Sigmoid colon (tissue), 7 donors: ENCODE results near the gene DENND2A. TPM values are rescaled to one million over a fixed set of nuclear protein-coding genes. Genes with fewer than 3 reads are reported as not detected.

ENCODE experiments used
- DNase-seq: peaks from one replicate; pipeline ENCODE4 v3.0.0-alpha.2; 2019
- H3K27ac ChIP-seq, 4 donors: fragments of 200-600 bp; sonication (generic); one replicate each; pipeline ENCODE4 v1.5.1; 2016 to 2019; ENCODE audit warnings: mild to moderate bottlenecking in 1 of 4
- H3K27me3 ChIP-seq, 3 donors: fragments of 200-600 bp; sonication (generic); one replicate each; pipeline ENCODE4 v1.5.1; 2019; ENCODE audit warnings: mild to moderate bottlenecking in 1 of 3
- H3K36me3 ChIP-seq, 4 donors: fragments of 200-600 bp; sonication (generic); one replicate each; pipeline ENCODE4 v1.5.1; 2016 to 2019
- H3K4me1 ChIP-seq, 4 donors: fragments of 200-600 bp; sonication (generic); one replicate each; pipeline ENCODE4 v1.5.1; 2017 to 2019
- H3K4me3 ChIP-seq, 4 donors: fragments of 200-600 bp; sonication (generic); one replicate each; pipeline ENCODE4 v1.5.1; 2017 to 2019; ENCODE audit warnings: mild to moderate bottlenecking in 2 of 4, moderate library complexity in 1 of 4
- H3K9me3 ChIP-seq, 4 donors: fragments of 200-600 bp in 3 of 4; sonication (generic) in 3 of 4; one replicate each; pipeline versions ENCODE4 v1.5.1 to v1.6.1; 2013 to 2019
- EP300 ChIP-seq, 4 donors: sonication (generic); formaldehyde crosslinking; IDR thresholded peaks; one replicate each; pipeline ENCODE4 v1.6.1; 2017; ENCODE audit warnings: antibody characterized with exemption in 4 of 4
- POLR2A ChIP-seq, 2 donors: fragments of 450-650 bp; IDR thresholded peaks; one replicate each; pipeline ENCODE4 v1.6.1; 2016; ENCODE audit warnings: antibody characterized with exemption in 2 of 2, mild to moderate bottlenecking in 2 of 2, moderate library complexity in 2 of 2
- POLR2AphosphoS5 ChIP-seq, 4 donors: sonication (generic); formaldehyde crosslinking; IDR thresholded peaks; one replicate each; pipeline ENCODE4 v1.6.1; 2017; ENCODE audit warnings: antibody characterized with exemption in 4 of 4
- WGBS, 2 donors: extraction: QIAGEN DNeasy Blood & Tissue Kit; methylation state at CpG; one replicate each; pipeline ENCODE4 v1.1.7; 2013; 5-methylcytosine and 5-hydroxymethylcytosine counted together
- intact Hi-C: fragments of 100-400 bp; cut with DNase I; formaldehyde crosslinking; loops from one replicate; pipeline ENCODE4 v1.15.1; 2023
- polyA plus RNA-seq, 3 donors: library from polyadenylated mRNA; stranded (reverse); fragments of 200-250 nt; gene quantifications; one replicate each; pipeline ENCODE4 v1.2.3, GENCODE V29; 2013
- total RNA-seq, 4 donors: library from RNA; depleted of rRNA; stranded (reverse); fragments of >200 nt; gene quantifications; one replicate each; pipeline ENCODE4 v1.1.0, GENCODE V29; 2016
- TF ChIP-seq, protein P1 (sequence below), 4 experiments: fragments of 450-650 bp in 3 of 4; fragments of 200-600 bp in 1 of 4; IDR thresholded peaks; one replicate each; pipeline ENCODE4 v1.5.1; 2016 to 2019; ENCODE audit warnings: antibody characterized with exemption in 4 of 4, mild to moderate bottlenecking in 3 of 4, moderate library complexity in 2 of 4
- donor health status: healthy with polysubstance abuse.
- donor health status: Bipolar disorder and iron deficiency.
- donor health status: healthy.

Gene DENND2A
- total and polyA plus RNA-seq, 7 donors, result 6.2 to 38.8 (median 11.4) TPM

DNA sequence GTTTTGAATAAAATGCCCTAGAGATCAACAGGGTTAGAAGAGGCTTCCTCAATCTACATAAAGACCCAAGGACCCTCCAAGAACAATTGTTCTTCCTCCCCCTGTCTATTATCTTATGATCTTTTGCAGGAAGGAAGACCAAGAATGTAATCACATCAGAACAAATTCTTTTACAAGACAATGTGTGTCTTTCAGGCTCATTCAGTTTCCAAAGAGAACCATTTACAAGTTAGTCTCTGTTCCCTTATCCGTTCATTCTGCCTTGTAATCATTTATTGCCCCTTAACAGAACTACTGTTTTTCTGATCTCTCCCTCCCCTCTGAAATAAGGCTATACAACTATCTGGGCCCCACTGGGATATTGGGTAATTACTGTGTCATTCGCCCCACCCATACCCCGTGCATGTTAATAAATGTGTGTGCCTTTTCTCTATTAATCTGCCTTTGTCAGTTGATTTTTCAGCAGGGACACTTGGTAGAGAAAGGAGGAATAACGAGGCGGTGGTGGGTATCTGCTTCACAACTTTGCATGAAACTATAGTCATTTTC lies 155.6 kb downstream of the DENND2A start:
- intact Hi-C loops, result no loop called here
- no peak overlapping the region for H3K27ac ChIP-seq
- H3K36me3 ChIP-seq, result no peaks in the 10 kb centered on the region
- H3K4me1 ChIP-seq, result no peaks in the 10 kb centered on the region
- no peak overlapping the region for H3K4me3 ChIP-seq
- no peak for DNase-seq
- no peaks in the 10 kb centered on the region for H3K27me3 ChIP-seq
- no peaks in the 10 kb centered on the region for H3K9me3 ChIP-seq
- WGBS, 2 donors, result 24 to 60% methylated on average over 5 of the region's 5 CpGs
- TF ChIP-seq EP300 (IDR thresholded peaks at IDR 0.05), result no peak
- no peak for TF ChIP-seq POLR2AphosphoS5 (IDR thresholded peaks at IDR 0.05)

DNA sequence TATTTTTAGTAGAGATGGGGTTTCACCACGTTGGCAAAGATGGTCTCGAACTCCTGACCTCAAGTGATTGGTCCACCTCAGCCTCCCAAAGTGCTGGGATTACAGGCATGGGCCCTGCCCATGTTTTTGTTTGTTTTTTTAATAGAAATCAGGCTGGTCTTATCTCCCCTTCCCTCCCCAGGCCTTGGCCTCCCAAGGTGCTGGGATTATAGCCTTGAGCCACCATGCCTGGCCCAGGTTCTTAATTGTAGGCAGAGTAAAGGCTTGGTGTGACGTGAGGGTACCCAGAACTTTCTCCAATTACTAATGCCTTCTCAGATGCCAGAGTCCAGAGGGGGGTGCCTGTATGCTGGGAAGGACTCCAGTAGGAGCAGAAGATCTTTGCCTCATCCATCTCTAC lies 156.1 kb downstream of the DENND2A start:
- 85 to 89% methylated on average over 3 of the region's 3 CpGs for WGBS, 2 donors
- Histone ChIP-seq H3K27me3 (no peaks in the 10 kb centered on the region), H3K4me3 (no peak overlapping the region), H3K36me3 (no peaks in the 10 kb centered on the region), H3K4me1 (peaks cover 0 to 4% (median 2%) of the 10 kb centered on the region in 4 donors), H3K27ac (no peak overlapping the region), H3K9me3 (no peaks in the 10 kb centered on the region)
- DNase-seq, result no peak
- intact Hi-C loops, result no loop called here
- TF ChIP-seq, protein P1, sequence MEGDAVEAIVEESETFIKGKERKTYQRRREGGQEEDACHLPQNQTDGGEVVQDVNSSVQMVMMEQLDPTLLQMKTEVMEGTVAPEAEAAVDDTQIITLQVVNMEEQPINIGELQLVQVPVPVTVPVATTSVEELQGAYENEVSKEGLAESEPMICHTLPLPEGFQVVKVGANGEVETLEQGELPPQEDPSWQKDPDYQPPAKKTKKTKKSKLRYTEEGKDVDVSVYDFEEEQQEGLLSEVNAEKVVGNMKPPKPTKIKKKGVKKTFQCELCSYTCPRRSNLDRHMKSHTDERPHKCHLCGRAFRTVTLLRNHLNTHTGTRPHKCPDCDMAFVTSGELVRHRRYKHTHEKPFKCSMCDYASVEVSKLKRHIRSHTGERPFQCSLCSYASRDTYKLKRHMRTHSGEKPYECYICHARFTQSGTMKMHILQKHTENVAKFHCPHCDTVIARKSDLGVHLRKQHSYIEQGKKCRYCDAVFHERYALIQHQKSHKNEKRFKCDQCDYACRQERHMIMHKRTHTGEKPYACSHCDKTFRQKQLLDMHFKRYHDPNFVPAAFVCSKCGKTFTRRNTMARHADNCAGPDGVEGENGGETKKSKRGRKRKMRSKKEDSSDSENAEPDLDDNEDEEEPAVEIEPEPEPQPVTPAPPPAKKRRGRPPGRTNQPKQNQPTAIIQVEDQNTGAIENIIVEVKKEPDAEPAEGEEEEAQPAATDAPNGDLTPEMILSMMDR (IDR thresholded peaks at IDR 0.05), result no peak
- TF ChIP-seq EP300 (IDR thresholded peaks at IDR 0.05) (no peak), POLR2AphosphoS5 (IDR thresholded peaks at IDR 0.05) (no peak), POLR2A (IDR thresholded peaks at IDR 0.05) (no peak)

DNA sequence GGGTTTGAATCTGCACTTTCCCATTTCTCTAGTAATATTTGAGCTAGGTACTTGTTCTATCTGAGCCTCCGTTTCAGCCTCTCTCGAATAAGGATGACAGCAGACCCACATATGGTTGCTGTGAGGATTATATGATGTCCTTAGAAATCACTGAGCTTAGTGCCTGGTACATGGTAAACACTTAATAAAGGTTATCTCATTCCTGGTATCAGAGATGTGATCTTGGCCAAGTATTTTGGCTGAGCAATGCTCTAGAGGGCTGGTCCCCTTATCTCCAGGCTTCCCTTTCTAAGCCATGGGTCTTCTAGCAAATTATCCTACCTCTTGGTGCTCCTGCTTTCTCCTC lies 160.9 kb downstream of the DENND2A start:
- H3K27ac ChIP-seq, result peak overlapping the region; percentile 87 to 96 (median 90)
- no peak for TF ChIP-seq POLR2AphosphoS5 (IDR thresholded peaks at IDR 0.05)
- no peak for TF ChIP-seq EP300 (IDR thresholded peaks at IDR 0.05)
- TF ChIP-seq, protein P1 (IDR thresholded peaks at IDR 0.05), result no peak
- TF ChIP-seq POLR2A (IDR thresholded peaks at IDR 0.05), result no peak
- H3K27me3 ChIP-seq, result no peaks in the 10 kb centered on the region
- H3K4me3 ChIP-seq, result peak overlapping the region; percentile 86 to 99 (median 98)
- DNase-seq, result no peak
- intact Hi-C loops, result loop anchor here (5.0 to 10.0 kb wide), 3 partner anchors 38 to 535 kb away; partner anchors contain the start of genes KDM7A and MRPS33
- no peaks in the 10 kb centered on the region for H3K9me3 ChIP-seq
- H3K4me1 ChIP-seq, result peaks cover 0 to 34% (median 22%) of the 10 kb centered on the region in 4 donors
- WGBS, 2 donors, result 1% methylated on average over 2 of the region's 2 CpGs
- H3K36me3 ChIP-seq, result no peaks in the 10 kb centered on the region

DNA sequence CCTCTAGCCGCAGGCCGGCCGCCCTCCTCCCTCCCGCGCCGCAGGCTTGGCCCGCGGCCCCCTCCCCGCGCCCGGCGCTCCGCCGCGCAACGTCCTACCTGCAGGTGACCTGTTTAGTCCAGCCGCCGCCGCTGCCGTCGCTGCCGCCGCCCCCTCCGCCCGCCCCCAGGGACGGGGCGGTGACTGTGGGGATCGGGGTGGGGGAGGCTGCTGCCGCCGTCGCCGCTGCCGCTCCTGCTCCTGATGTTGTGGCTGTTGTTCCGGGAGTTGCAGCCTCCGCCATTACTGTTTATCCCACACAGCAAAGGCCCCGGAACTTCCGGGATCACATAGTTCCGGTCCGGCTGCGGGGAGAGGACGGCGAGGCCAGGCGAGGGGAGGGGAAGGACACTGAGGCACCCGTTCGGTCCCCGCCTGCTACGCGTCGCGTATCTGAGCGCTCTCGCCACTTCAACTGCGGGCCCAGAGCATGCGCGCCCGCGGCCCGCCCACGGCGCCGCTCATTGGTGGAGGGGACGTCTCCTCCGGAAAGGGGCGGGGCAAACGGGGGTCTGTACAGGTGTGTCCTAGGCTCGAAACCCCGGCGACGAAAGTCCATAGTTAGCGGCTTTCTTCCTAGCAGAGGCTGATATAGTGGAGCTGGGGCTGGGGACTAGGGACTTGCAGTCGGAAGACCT lies 161.4 kb downstream of the DENND2A start, which contains the start of gene MKRN1:
MKRN1 (minus strand) TSS at position 444 of the 677 bp plus-strand sequence; CDS start at position 283, 161 bp downstream.
- H3K36me3 ChIP-seq, result no peaks in the 10 kb centered on the region
- 1% methylated on average over 71 of the region's 71 CpGs for WGBS, 2 donors

More for the DNA sequence above, 161.4 kb downstream of the DENND2A start, which contains the start of gene MKRN1:
- no peaks in the 10 kb centered on the region for H3K27me3 ChIP-seq
- DNase-seq, result peak; percentile 96
- TF ChIP-seq, protein P1 (IDR thresholded peaks at IDR 0.05), result no peak
- no peak for TF ChIP-seq EP300 (IDR thresholded peaks at IDR 0.05)
- TF ChIP-seq POLR2A (IDR thresholded peaks at IDR 0.05), result peak; percentile 47 to 79
- peak; percentile 66 to 92 (median 82) for TF ChIP-seq POLR2AphosphoS5 (IDR thresholded peaks at IDR 0.05)
- peaks cover 0 to 34% (median 22%) of the 10 kb centered on the region in 4 donors for H3K4me1 ChIP-seq
- peak within 1 kb of the TSS; percentile 86 to 99 (median 98) for H3K4me3 ChIP-seq
- intact Hi-C loops, result loop anchor here (5.0 to 10.0 kb wide), 3 partner anchors 38 to 536 kb away; partner anchors contain the start of genes KDM7A and MRPS33
- no peaks in the 10 kb centered on the region for H3K9me3 ChIP-seq
- H3K27ac ChIP-seq, result peak within 1 kb of the TSS; percentile 87 to 96 (median 90)
